ENCODE results near the gene CMC4.

GRCh38 chrX:155069414-155069813 lies 1.5 kb downstream of the CMC4 start:
- TF ChIP-seq CTCF (IDR thresholded peaks at IDR 0.05; ENCODE audit: low read length) (no peak), EZH2 (IDR thresholded peaks at IDR 0.05; ENCODE audit: borderline replicate concordance, low read length) (no peak)
